Mammary epithelial cell (primary cell): Measurements from ENCODE around the gene HS2ST1.

ENCODE experiments used
- CTCF ChIP-seq, 2 donors: IDR thresholded peaks in 1 of 2; conservative IDR thresholded peaks in 1 of 2; 2 replicates each; pipeline ENCODE4 v1.5.1; 2011 to 2012; ENCODE audit warnings: inconsistent platforms in 2 of 2, low read length in 2 of 2, mild to moderate bottlenecking in 2 of 2, control low read depth in 1 of 2, low read depth in 1 of 2; ENCODE audit not compliant: insufficient read depth in 1 of 2; ENCODE audit errors: extremely low read depth in 1 of 2
- EZH2 ChIP-seq: IDR thresholded peaks from 2 replicates; pipeline ENCODE4 v1.6.1; 2012; ENCODE audit warnings: low read length, inconsistent platforms, borderline replicate concordance

- TF ChIP-seq CTCF (conservative IDR thresholded peaks at IDR 0.05 in 1 of 2, IDR thresholded peaks at IDR 0.05 in 1 of 2; ENCODE audit: extremely low read depth in 1 of 2, insufficient read depth in 1 of 2, low read depth in 1 of 2, low read length in 2 of 2) = no peak
- no peak for TF ChIP-seq EZH2
Measured at GRCh38 chr1:86987446-86987845, 73.0 kb downstream of the HS2ST1 start.
